SH-SY5Y (cell line): ENCODE results near the gene HEMK1.

ENCODE experiments used
- GATA2 ChIP-seq: IDR thresholded peaks from 2 replicates; pipeline ENCODE4 v1.6.1; 2011; ENCODE audit warnings: mild to moderate bottlenecking, low read depth, low read length
- GATA3 ChIP-seq: IDR thresholded peaks from 2 replicates; pipeline ENCODE4 v1.6.1; 2011; ENCODE audit warnings: low read depth, mild to moderate bottlenecking, low read length, moderate library complexity

DNA sequence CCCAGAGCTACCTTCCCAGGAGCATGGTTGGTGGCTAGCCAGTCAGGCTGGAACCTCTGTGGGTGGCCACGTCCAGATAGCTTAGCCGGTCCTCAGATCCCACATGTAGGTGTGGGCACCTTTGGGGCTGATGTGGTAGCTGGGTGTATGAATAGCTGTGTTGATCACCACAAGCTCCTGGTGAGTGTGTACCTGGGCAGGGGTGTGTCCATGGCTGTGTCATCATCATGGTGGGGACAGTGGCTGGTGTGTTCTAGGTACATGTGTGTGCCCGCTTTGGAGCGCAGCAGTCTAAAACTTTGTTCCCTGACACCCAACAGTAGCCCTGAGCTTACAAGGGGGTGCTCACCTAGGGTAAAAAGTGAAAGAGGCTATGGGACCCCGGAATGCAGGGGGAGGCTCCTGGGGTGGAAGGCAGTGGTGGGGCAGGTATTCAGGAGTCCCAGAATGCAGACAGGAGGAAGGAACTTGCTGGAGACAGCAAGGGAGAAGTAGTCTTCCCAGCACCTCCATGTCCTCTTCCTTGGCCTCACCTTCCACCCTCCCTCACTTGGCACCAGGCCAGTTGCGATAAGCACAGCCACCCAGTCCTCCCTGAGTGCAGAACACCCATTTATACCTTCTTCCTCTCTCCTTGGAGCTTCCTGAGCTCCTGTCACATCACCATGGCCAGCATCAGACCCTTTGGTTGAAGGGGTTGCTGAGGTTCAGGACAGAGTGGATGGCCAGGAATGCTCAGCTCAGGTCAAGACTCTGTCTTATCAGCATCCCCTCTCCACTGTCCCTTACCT lies 41.1 kb downstream of the HEMK1 start:
- TF ChIP-seq GATA3 (no peak), GATA2 (no peak)
